GM12878 (cell line): Measurements from ENCODE around the gene ELFN2.

Source experiments
- ASH2L ChIP-seq: fragments of 300-600, 200-600 bp; sonication (generic); IDR thresholded peaks from 2 replicates; pipeline ENCODE4 v1.6.1; 2017; ENCODE audit warnings: low read depth, mild to moderate bottlenecking, borderline replicate concordance
- CBX3 ChIP-seq: fragments of 200-600 bp; sonication (generic); IDR thresholded peaks from 2 replicates; pipeline ENCODE4 v1.6.1; 2016; ENCODE audit warnings: low read depth, borderline replicate concordance
- CTCF ChIP-seq, 3 experiments: IDR thresholded peaks in 2 of 3; conservative IDR thresholded peaks in 1 of 3; 2 replicates each; pipeline ENCODE4 v1.5.1; 2011; ENCODE audit warnings: low read depth in 3 of 3, low read length in 3 of 3, mild to moderate bottlenecking in 3 of 3, control low read depth in 2 of 3, moderate library complexity in 2 of 3, inconsistent platforms in 1 of 3, mixed read lengths in 1 of 3; ENCODE audit not compliant: control insufficient read depth in 2 of 3, insufficient read depth in 1 of 3; ENCODE audit errors: extremely low read depth in 1 of 3
- EGR1 ChIP-seq, 2 experiments: IDR thresholded peaks; 1 replicate in 1 of 2; 2 replicates in 1 of 2; pipeline ENCODE4 v1.6.1; 2011 to 2012; ENCODE audit warnings: low read depth in 2 of 2, low read length in 2 of 2, borderline replicate concordance in 1 of 2, mild to moderate bottlenecking in 1 of 2, moderate library complexity in 1 of 2
- EZH2 ChIP-seq: IDR thresholded peaks from 2 replicates; pipeline ENCODE4 v1.6.1; 2012; ENCODE audit warnings: low read depth, mild to moderate bottlenecking, control low read depth, inconsistent platforms, low read length, borderline replicate concordance; ENCODE audit not compliant: control insufficient read depth
- HDAC2 ChIP-seq: fragments of 200-600 bp; sonication (generic); IDR thresholded peaks from 2 replicates; pipeline ENCODE4 v1.6.1; 2017
- JUNB ChIP-seq: IDR thresholded peaks from 2 replicates; pipeline ENCODE4 v1.6.1; 2016; ENCODE audit warnings: antibody characterized with exemption, mild to moderate bottlenecking
- NFXL1 ChIP-seq: fragments of 450-650 bp; IDR thresholded peaks from 2 replicates; pipeline ENCODE4 v1.6.1; 2017; ENCODE audit warnings: antibody characterized with exemption, mild to moderate bottlenecking, borderline replicate concordance
- POLR2AphosphoS2 ChIP-seq: IDR thresholded peaks from 2 replicates; pipeline ENCODE4 v1.6.1; 2011; ENCODE audit warnings: low read depth, mild to moderate bottlenecking, low read length, improper control_type of control experiment, moderate library complexity
- POLR2AphosphoS5 ChIP-seq: IDR thresholded peaks from 2 replicates; pipeline ENCODE4 v1.6.1; 2011; ENCODE audit warnings: mild to moderate bottlenecking, low read length, inconsistent platforms
- REST ChIP-seq: IDR thresholded peaks from 2 replicates; pipeline ENCODE4 v1.6.1; 2012; ENCODE audit warnings: mild to moderate bottlenecking, low read depth, low read length
- ZNF207 ChIP-seq: fragments of 450-650 bp; IDR thresholded peaks from 2 replicates; pipeline ENCODE4 v1.6.1; 2014; ENCODE audit warnings: antibody characterized with exemption, mild to moderate bottlenecking, borderline replicate concordance
- ZZZ3 ChIP-seq: IDR thresholded peaks from 2 replicates; pipeline ENCODE4 v1.6.1; 2011; ENCODE audit warnings: low read depth; ENCODE audit not compliant: control insufficient read depth, insufficient read length

- TF ChIP-seq POLR2AphosphoS2 (no peak), POLR2AphosphoS5 (no peak), NFXL1 (no peak), JUNB (no peak), HDAC2 (no peak), ZNF207 (no peak), EGR1 (IDR thresholded peaks at IDR 0.05; ENCODE audit: borderline replicate concordance in 1 of 2, low read depth in 2 of 2, low read length in 2 of 2) (no peak), ASH2L (no peak), EZH2 (no peak), REST (no peak), CBX3 (no peak), CTCF (IDR thresholded peaks at IDR 0.05 in 2 of 3, conservative IDR thresholded peaks at IDR 0.05 in 1 of 3; ENCODE audit: control insufficient read depth in 2 of 3, extremely low read depth in 1 of 3, insufficient read depth in 1 of 3, low read depth in 3 of 3, low read length in 3 of 3) (no peak), ZZZ3 (no peak)
Measured at GRCh38 chr22:37357446-37358075, 69.7 kb downstream of the ELFN2 start.
